HG03521 (cell line): Measurements from ENCODE around the gene GABRG2.
"Not testable (repeated sequence)": the region's sequence is repeated elsewhere in the genome, so short reads cannot be mapped to it uniquely, and the experiment has no call there.

Experiments used
- ATAC-seq: cut with Tn5 transposase; IDR thresholded peaks from one replicate; pipeline ENCODE4 v1.9.1; 2021; ENCODE audit warnings: mild to moderate bottlenecking, moderate library complexity; ENCODE audit not compliant: unreplicated experiment

Gene GABRG2

GRCh38 chr5:162067655-162068411 lies at the start of gene GABRG2:
Gene GABRG2, plus strand, starts transcription at chr5:162067773. Its CDS starts 227 bp downstream, at chr5:162068000.
- no peak for ATAC-seq

GRCh38 chr5:162025312-162025711 lies 42.3 kb upstream of the GABRG2 start:
- ATAC-seq, result no peak

- no peak for ATAC-seq
These were observed 40.8 kb upstream of the GABRG2 start for GRCh38 chr5:162026803-162027202.

DNA sequence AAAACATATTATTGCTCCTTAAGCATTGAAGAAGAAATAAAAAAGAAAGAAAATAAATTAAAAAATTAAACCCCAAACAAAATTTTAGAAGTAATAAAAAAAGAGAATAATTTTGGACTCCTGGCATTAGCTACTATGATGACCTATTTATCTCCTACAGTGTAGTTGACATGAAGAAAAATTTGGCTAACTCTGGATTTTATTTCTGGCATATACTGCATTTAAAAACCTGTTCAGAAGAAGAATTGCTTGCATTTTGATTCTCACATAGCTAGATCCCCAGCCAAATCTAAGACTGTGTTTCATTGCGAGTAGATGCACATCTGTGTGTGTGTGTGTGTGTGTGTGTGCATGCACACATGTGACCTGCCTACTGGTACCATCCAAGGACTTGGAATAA lies 30.1 kb upstream of the GABRG2 start:
- no peak for ATAC-seq

DNA sequence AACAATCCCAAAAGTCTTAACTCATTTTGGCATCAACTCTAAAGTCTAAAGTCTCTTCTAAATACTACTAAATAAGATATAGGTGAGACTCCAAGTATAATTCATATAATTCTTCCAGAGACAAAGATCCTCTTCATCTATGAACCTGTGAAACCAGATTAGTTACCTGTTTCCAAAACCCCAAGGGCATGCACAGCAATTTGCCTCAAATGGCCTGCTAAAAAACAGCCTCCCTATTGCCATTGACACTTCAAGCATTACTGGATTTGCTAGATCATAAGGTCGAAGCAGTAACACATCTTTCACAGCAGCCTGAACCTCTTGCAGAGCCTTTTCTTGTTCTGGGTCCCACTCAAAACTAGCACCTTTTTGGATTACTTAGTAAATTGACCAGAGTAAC lies 20.3 kb upstream of the GABRG2 start:
- ATAC-seq, result no peak

- no peak for ATAC-seq
These were observed 14.9 kb upstream of the GABRG2 start for GRCh38 chr5:162052676-162053075.

DNA sequence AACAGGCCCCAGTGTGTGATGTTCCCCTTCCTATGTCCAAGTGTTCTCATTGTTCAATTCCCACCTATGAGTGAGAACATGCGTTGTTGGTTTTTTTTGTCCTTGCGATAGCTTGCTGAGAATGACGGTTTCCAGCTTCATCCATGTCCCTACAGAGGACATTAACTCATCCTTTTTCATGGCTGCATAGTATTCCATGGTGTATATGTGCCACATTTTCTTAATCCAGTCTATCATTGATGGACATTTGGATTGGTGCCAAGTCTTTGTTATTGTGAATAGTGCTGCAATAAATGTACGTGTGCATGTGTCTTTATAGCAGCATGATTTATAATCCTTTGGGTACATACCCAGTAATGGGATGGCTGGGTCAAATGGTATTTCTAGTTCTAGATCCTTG lies 12.5 kb upstream of the GABRG2 start:
- ATAC-seq, result not testable (repeated sequence)

- no peak for ATAC-seq
These were observed 411 bp upstream of the GABRG2 start for GRCh38 chr5:162067162-162067561.

GRCh38 chr5:162068412-162068811 lies 839 bp downstream of the GABRG2 start:
- peak; percentile 81 for ATAC-seq

- ATAC-seq, result no peak
These were observed 1.4 kb downstream of the GABRG2 start for GRCh38 chr5:162068936-162069335.

- ATAC-seq, result no peak
These were observed 11.2 kb downstream of the GABRG2 start for GRCh38 chr5:162078805-162079204.

GRCh38 chr5:162091336-162091735 lies 23.8 kb downstream of the GABRG2 start:
- ATAC-seq, result no peak

DNA sequence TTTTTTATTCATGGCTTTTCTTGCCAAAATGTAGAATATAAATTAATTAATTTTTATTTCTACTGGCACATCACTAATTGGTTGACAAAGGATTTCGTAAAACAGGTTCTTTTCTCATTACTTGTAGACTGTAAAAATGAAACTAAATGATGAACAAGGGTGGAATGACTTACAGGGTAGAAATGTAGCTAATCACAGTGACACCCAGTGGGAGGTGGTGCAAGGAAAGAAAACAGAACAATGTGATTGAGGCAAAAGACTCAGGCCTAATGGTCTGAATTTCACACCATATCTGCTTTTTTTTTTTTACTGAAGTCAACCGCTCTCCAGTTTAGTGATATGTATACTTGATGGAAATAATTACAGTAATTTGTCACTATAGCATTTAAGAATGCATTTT lies 28.9 kb downstream of the GABRG2 start:
- no peak for ATAC-seq

GRCh38 chr5:162107591-162107990 lies 40.0 kb downstream of the GABRG2 start:
- no peak for ATAC-seq

- ATAC-seq, result no peak
These were observed 52.2 kb downstream of the GABRG2 start for GRCh38 chr5:162119801-162120200.

DNA sequence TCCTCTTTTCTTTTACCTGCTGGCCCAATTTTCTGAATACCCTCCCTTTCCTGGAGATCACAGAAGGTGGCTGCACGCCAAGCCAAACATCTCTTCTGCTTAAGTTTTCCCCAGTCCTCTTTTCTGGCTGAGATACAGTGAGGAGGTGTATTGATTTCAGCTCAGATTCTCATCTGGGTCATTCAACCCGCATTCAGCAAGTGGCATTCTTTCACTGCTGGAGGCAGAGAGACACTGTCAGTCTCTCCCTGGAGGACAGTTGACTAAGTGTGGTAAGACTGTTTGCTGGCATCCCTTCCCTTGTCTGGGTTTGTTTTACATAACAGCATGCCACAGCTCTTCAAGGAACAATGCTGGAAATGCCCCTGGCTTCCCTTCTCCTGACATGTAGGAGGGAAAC lies 60.5 kb downstream of the GABRG2 start:
- ATAC-seq, result no peak

- no peak for ATAC-seq
These were observed 64.8 kb downstream of the GABRG2 start for GRCh38 chr5:162132348-162132747.

- no peak for ATAC-seq
These were observed 71.6 kb downstream of the GABRG2 start for GRCh38 chr5:162139190-162139589.

DNA sequence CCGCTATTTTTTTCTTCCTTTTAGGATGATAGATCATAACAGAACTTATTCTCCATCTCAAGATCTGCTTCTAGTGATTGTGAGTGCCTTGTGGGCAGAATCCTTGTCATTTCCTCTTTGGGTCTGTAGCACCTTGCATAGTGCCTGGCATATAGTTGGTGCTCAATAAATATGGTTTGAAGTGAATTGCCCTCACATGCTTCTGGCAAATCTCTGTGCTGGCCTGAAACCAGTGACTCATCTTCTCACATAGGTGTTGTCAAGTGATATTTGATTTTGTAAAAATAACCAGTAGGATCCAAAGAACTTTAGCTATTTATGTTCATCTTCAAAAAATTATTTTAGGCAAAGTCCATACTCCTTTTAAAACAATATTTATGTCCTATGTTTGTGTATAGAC lies 86.7 kb downstream of the GABRG2 start:
- no peak for ATAC-seq

- ATAC-seq, result no peak
These were observed 92.8 kb downstream of the GABRG2 start for GRCh38 chr5:162160401-162160800.

DNA sequence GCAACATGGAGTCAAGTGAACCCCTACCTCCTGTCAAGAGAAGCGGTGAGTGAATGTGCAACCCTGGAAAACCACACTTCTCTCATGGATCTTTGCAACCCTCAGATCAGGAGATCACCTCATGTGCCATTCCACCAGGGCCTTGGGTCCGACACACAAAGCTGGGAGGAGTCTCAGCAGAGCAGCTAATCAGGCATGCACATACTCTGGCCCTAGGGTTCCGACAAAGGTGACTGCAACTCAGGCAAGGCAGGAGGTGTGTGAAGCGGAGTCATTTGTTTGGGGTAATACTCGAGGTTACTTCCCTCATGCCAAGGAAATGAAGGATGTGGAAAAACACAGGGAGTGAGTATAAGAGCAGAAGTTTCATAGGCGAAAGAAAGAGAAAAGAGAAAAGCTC lies 96.1 kb downstream of the GABRG2 start:
- ATAC-seq, result no peak

DNA sequence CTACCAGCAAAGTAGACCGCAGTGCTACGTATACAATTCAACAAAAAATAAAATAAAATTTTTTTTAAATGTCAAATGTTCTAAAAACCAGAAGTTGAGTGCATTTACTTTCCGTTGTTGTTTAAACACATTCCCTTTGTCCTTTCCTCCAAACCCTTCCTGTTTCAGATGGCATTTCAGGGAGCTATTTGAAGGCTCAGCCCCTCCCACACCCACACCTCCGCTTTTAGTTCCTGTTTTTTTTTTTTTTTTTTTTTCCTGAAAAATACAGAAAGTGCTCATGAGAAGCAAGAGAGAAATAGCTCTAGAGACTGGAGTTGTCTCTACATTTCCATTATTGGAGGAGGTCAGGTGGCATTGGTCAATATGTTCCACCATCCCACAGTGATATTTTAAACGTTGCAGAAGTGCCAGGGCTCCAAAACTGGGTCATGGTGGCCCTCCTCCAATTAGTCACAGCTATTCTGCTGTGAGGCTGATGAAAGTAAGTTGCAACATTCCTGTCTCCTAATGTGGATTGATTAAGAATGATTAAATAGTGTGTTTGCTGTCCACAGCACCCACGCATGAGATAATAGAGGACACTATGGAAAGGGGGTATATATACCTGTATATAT lies 106.9 kb downstream of the GABRG2 start:
- no peak for ATAC-seq

- ATAC-seq, result no peak
These were observed 119.8 kb downstream of the GABRG2 start for GRCh38 chr5:162187371-162187770.
